ENCODE measurements around the gene BDNF.

- TF ChIP-seq EZH2 (IDR thresholded peaks at IDR 0.05; ENCODE audit: borderline replicate concordance, insufficient read depth, low read depth, low read length, poor library complexity, severe bottlenecking), result no peak
- TF ChIP-seq, protein P1, sequence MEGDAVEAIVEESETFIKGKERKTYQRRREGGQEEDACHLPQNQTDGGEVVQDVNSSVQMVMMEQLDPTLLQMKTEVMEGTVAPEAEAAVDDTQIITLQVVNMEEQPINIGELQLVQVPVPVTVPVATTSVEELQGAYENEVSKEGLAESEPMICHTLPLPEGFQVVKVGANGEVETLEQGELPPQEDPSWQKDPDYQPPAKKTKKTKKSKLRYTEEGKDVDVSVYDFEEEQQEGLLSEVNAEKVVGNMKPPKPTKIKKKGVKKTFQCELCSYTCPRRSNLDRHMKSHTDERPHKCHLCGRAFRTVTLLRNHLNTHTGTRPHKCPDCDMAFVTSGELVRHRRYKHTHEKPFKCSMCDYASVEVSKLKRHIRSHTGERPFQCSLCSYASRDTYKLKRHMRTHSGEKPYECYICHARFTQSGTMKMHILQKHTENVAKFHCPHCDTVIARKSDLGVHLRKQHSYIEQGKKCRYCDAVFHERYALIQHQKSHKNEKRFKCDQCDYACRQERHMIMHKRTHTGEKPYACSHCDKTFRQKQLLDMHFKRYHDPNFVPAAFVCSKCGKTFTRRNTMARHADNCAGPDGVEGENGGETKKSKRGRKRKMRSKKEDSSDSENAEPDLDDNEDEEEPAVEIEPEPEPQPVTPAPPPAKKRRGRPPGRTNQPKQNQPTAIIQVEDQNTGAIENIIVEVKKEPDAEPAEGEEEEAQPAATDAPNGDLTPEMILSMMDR (IDR thresholded peaks at IDR 0.05), result no peak
These were observed 11.5 kb upstream of the BDNF start for GRCh38 chr11:27711725-27712124.

All from B cell (primary cell).